ENCODE measurements around the gene SLCO6A1.

GRCh38 chr5:102511666-102512065, 12.9 kb upstream of the SLCO6A1 start:
- no peak for TF ChIP-seq CTCF (IDR thresholded peaks at IDR 0.05)
- TF ChIP-seq ZFX (IDR thresholded peaks at IDR 0.05; ENCODE audit: borderline replicate concordance): no peak

Measured in 22Rv1 (cell line).